SH-SY5Y (cell line): Measurements from ENCODE around the gene FBXO10.

ENCODE experiments used
- GATA2 ChIP-seq: IDR thresholded peaks from 2 replicates; pipeline ENCODE4 v1.6.1; 2011; ENCODE audit warnings: mild to moderate bottlenecking, low read depth, low read length
- GATA3 ChIP-seq: IDR thresholded peaks from 2 replicates; pipeline ENCODE4 v1.6.1; 2011; ENCODE audit warnings: low read depth, mild to moderate bottlenecking, low read length, moderate library complexity

DNA sequence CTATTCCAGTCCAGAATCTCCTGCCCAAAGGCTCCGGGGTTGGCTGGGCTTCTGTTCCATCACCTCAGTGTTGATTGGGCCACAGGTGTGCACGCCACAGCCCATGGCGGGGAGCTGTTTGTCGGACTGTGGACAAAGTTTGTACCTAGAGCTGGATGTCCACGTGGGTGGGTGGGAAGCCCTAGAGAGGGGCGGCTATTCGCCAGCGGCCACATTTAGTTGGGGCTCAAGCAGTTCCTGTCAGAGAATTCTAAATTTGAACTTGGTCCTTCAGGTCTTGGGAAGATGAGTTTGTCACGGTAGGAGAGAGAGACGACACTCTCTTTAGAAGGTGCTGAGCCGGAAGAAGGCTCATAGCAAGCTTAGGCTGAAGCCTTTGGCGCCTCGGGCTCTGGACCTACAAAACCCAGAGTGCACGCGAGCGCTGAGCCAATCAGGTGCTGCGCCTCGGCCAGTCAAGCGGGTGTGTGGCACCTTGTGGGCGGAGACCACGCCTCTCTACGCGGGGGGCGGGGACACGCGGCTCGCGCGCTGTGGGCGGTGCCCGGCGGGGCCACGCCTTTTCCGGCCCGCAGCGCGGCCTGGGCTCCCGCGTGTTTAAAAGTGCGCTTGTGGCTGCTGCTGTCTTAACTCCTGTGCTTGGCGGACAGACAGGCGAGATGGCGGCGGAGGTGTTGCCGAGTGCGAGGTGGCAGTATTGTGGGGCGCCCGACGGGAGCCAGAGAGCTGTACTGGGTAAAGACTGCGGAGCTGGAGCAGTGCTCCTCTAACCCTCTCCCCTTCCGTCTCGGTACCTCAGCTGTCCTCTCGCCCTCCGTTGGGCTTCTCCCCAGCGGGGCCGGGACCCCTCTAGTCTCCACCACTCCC, 90.6 kb downstream of the FBXO10 start, which contains the start of gene POLR1E:
- TF ChIP-seq GATA2, result no peak
- no peak for TF ChIP-seq GATA3
